ENCODE measurements around the gene NOP16. TPM values are rescaled to one million over a fixed set of nuclear protein-coding genes. Genes with fewer than 3 reads are reported as not detected.

NOP16 gene
- total RNA-seq, 4 donors from 2014 or later: 11.5 to 22.5 (median 12.1) TPM

GRCh38 chr5:176401281-176402205, 13.1 kb upstream of the NOP16 start:
- WGBS, 2 donors: 76 to 77% methylated on average over 22 of the region's 22 CpGs
- DNase-seq (ENCODE audit: low spot score in 2 of 2): peak in 1 of 2 donors; percentile 83
- intact Hi-C loops (cut with DNase I; ENCODE audit: low total_unique reads): no loop called here

GRCh38 chr5:176400382-176401156, 12.2 kb upstream of the NOP16 start:
- intact Hi-C loops (cut with DNase I; ENCODE audit: low total_unique reads): no loop called here
- DNase-seq (ENCODE audit: low spot score in 2 of 2): peak in 1 of 2 donors; percentile 38
- WGBS, 2 donors: 46 to 51% methylated on average over 17 of the region's 17 CpGs
- H3K4me3 ChIP-seq (ENCODE audit: low read depth, poor library complexity, severe bottlenecking): no peak overlapping the region
- TF ChIP-seq CTCF (IDR thresholded peaks at IDR 0.05) (no peak), POLR2A (IDR thresholded peaks at IDR 0.05) (no peak)

More at GRCh38 chr5:176401281-176402205, 13.1 kb upstream of the NOP16 start:
- no peak for TF ChIP-seq POLR2A (IDR thresholded peaks at IDR 0.05)
- TF ChIP-seq CTCF (IDR thresholded peaks at IDR 0.05): no peak
- no peak overlapping the region for H3K4me3 ChIP-seq (ENCODE audit: low read depth, poor library complexity, severe bottlenecking)

GRCh38 chr5:176397736-176398420, 9.5 kb upstream of the NOP16 start:
- TF ChIP-seq CTCF (IDR thresholded peaks at IDR 0.05) (no peak), POLR2A (IDR thresholded peaks at IDR 0.05) (no peak)
- DNase-seq (ENCODE audit: low spot score in 2 of 2): no peak
- 88 to 91% methylated on average over 18 of the region's 18 CpGs for WGBS, 2 donors
- H3K4me3 ChIP-seq (ENCODE audit: low read depth, poor library complexity, severe bottlenecking): no peak overlapping the region
- intact Hi-C loops (cut with DNase I; ENCODE audit: low total_unique reads): no loop called here

- TF ChIP-seq CTCF (IDR thresholded peaks at IDR 0.05): no peak
- TF ChIP-seq POLR2A (IDR thresholded peaks at IDR 0.05): no peak
- no peak for DNase-seq (ENCODE audit: low spot score in 2 of 2)
- intact Hi-C loops (cut with DNase I; ENCODE audit: low total_unique reads): no loop called here
- H3K4me3 ChIP-seq (ENCODE audit: low read depth, poor library complexity, severe bottlenecking): no peak overlapping the region
- 51 to 64% methylated on average over 6 of the region's 6 CpGs for WGBS, 2 donors
These were observed 7.9 kb upstream of the NOP16 start for GRCh38 chr5:176396330-176396729.

GRCh38 chr5:176394881-176395675, 6.7 kb upstream of the NOP16 start:
- DNase-seq (ENCODE audit: low spot score in 2 of 2): no peak
- intact Hi-C loops (cut with DNase I; ENCODE audit: low total_unique reads): no loop called here
- WGBS, 2 donors: 84 to 91% methylated on average over 11 of the region's 11 CpGs
- H3K4me3 ChIP-seq (ENCODE audit: low read depth, poor library complexity, severe bottlenecking): no peak overlapping the region
- no peak for TF ChIP-seq CTCF (IDR thresholded peaks at IDR 0.05)
- TF ChIP-seq POLR2A (IDR thresholded peaks at IDR 0.05): no peak

Measured in lower leg skin (tissue), 4 donors.